ENCODE measurements around the gene SAE1. TPM values are rescaled to one million over a fixed set of nuclear protein-coding genes. Genes with fewer than 3 reads are reported as not detected.

The SAE1 gene
- total and polyA plus RNA-seq, 2 of the 4 experiments (the other 2 are of a cell fraction): 165 to 184 TPM

- Histone ChIP-seq H3K4ac (ENCODE audit: low read depth, low read length) (peak overlapping the region; percentile 76), H2BK15ac (ENCODE audit: low read depth, low read length) (peak overlapping the region; percentile 63; the same call in 1 of the 3 replicates), H2AK5ac (ENCODE audit: low read depth, low read length) (peak overlapping the region; percentile 61; the same call in 1 of the 2 replicates), H2AFZ (replicated peaks; ENCODE audit: low read length, poor library complexity) (peak overlapping the region; percentile 83), H2BK20ac (ENCODE audit: low read depth, low read length) (peak overlapping the region; percentile 65), H3K4me2 (ENCODE audit: low read depth, low read length) (peak overlapping the region; percentile 11; the same call in 1 of the 2 replicates), H3K9me3 (ENCODE audit: control insufficient read depth, insufficient read depth, low read length) (no peaks in the 10 kb centered on the region), H3K14ac (replicated peaks; ENCODE audit: low read depth, low read length) (0 out of 2 replicates have a peak overlapping the region, but pooled peaks have one; percentile 24), H2BK5ac (ENCODE audit: low read depth, low read length, poor library complexity, severe bottlenecking) (peak overlapping the region; percentile 88), H3K4me3 (ENCODE audit: insufficient read depth, low read depth, low read length) (no peak overlapping the region), H3K36me3 (ENCODE audit: control insufficient read depth, insufficient read depth, low read length) (no peaks in the 10 kb centered on the region), H3K27me3 (ENCODE audit: control insufficient read depth, insufficient read depth, low read length) (no peaks in the 10 kb centered on the region), H3K18ac (ENCODE audit: low read depth, low read length) (peak overlapping the region; percentile 61; the same call in 1 of the 2 replicates), H3K9ac (ENCODE audit: low read depth, low read length) (peak overlapping the region; percentile 57; the same call in 1 of the 2 replicates), H3K9me1 (ENCODE audit: insufficient read depth, low read length) (0 out of 2 replicates have a peak, but pooled peaks cover 3% of the 10 kb centered on the region), H4K8ac (ENCODE audit: low read depth in 2 of 2, low read length in 2 of 2) (peak overlapping the region in 1 of 2 experiments; percentile 91; a peak in 2 of 4 replicates), H3K23ac (ENCODE audit: low read depth, low read length) (peak overlapping the region; percentile 13; the same call in 1 of the 2 replicates), H4K5ac (ENCODE audit: low read depth, low read length) (no peak overlapping the region), H2BK120ac (ENCODE audit: low read depth, low read length) (peak overlapping the region; percentile 70), H4K20me1 (ENCODE audit: insufficient read depth, low read length) (no peaks in the 10 kb centered on the region), H4K91ac (ENCODE audit: insufficient read depth, low read depth, low read length) (peak overlapping the region; percentile 61), H3K27ac (ENCODE audit: insufficient read depth, low read length) (peak overlapping the region; percentile 55), H3K56ac (ENCODE audit: extremely low read depth, insufficient read depth, low read length) (no peak overlapping the region), H3K4me1 (ENCODE audit: control insufficient read depth, insufficient read depth, low read length) (peaks cover 5% of the 10 kb centered on the region), H3K79me1 (ENCODE audit: low read depth in 1 of 2, low read length in 2 of 2) (no peaks in the 10 kb centered on the region; a peak in 1 of 4 replicates), H2AK9ac (replicated peaks; ENCODE audit: low read depth, low read length, poor library complexity) (no peak overlapping the region)
- dilution Hi-C loops (cut with HindIII; ENCODE audit: low sequenced_read_pairs, unreplicated experiment) (no loop called here), in situ Hi-C loops (cut with MboI; ENCODE audit: low sequenced_read_pairs) (loop anchor here (10.0 kb wide), 1 partner anchor 108 kb away; the partner anchor contains the start of gene NPAS1), intact Hi-C loops (cut with micrococcal nuclease) (no loop called here)
- POLR2A ChIA-PET (ENCODE audit: unreplicated experiment): no interaction called here
- TF ChIP-seq RFX5 (IDR thresholded peaks at IDR 0.05; ENCODE audit: low read depth, low read length) (no peak), CEBPB (IDR thresholded peaks at IDR 0.05; ENCODE audit: low read depth, low read length) (peak; percentile 45; the same call in 1 of the 2 replicates)
- 42% methylated on average over 4 of the region's 14 CpGs; no CpG with 5 or more reads in 1 of the 2 experiments for whole genome bisulfite sequencing, 2 experiments (ENCODE audit: extremely low coverage in 2 of 2, insufficient read length in 1 of 2)
- CTCF ChIA-PET: interaction anchor here (0.9 to 1.2 kb wide), 3 partner anchors 9 to 86 kb away, joined by 3 to 7 read pairs (median 3); no protein-coding TSS in a partner anchor
- no TSS peak for BruUV-seq (replicated peaks)
- peak; percentile 83 for DNase-seq
- ATAC-seq (ENCODE audit: low read depth): peak; percentile 94
Measured at GRCh38 chr19:47122359-47123335, 8.0 kb upstream of the SAE1 start.

Measured in IMR-90 (cell line).